SK-N-MC (cell line): ENCODE results near the gene TMEM25.

Experiments used
- EZH2 ChIP-seq: fragments of 200-600 bp; sonication (generic); IDR thresholded peaks from one replicate; pipeline ENCODE4 v1.6.1; 2017; ENCODE audit warnings: antibody characterized with exemption
- FOXP2 ChIP-seq: optimal IDR thresholded peaks from 2 replicates; pipeline ENCODE3; 2011; ENCODE audit warnings: mild to moderate bottlenecking, moderate library complexity; ENCODE audit not compliant: insufficient read depth; ENCODE audit errors: extremely low read length, control extremely low read depth

DNA sequence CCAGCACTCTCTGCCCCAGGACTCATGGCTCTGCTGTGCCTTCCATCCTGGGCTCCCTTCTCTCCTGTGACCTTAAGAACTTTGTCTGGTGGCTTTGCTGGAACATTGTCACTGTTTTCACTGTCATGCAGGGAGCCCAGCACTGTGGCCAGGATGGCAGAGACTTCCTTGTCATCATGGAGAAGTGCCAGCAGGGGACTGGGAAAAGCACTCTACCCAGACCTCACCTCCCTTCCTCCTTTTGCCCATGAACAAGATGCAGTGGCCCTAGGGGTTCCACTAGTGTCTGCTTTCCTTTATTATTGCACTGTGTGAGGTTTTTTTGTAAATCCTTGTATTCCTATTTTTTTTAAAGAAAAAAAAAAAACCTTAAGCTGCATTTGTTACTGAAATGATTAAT lies 6.6 kb upstream of the TMEM25 start:
- no peak for TF ChIP-seq EZH2
- no peak for TF ChIP-seq FOXP2
